Stimulated activated CD4-positive, alpha-beta T cell treated with anti-CD3 and anti-CD28 coated beads, Interleukin-1b, Interleukin-23, amount 100 ng/mL, for 24 hours (primary cell): ENCODE measurements around the gene MAP6D1.
A peak's percentile ranks its signal among the peaks of the same experiment; 100 is the strongest.

Experiments
- DNase-seq, 4 experiments: peaks; one replicate each; pipeline ENCODE4 v3.0.0-alpha.2; 2020; ENCODE audit warnings: low read depth in 4 of 4, low spot score in 1 of 4

MAP6D1 gene

GRCh38 chr3:183825456-183826161, at the start of gene MAP6D1:
MAP6D1 (minus strand) TSS chr3:183825577; CDS start chr3:183825547, 30 bp downstream.
- DNase-seq = peak in 2 of 4 experiments; percentile 10 to 32

- DNase-seq = no peak
Measured at GRCh38 chr3:183873914-183874313, 48.5 kb upstream of the MAP6D1 start.

- DNase-seq = no peak
Measured at GRCh38 chr3:183871541-183871940, 46.2 kb upstream of the MAP6D1 start.

GRCh38 chr3:183870563-183870962, 45.2 kb upstream of the MAP6D1 start:
- DNase-seq = no peak

- DNase-seq = no peak
Measured at GRCh38 chr3:183868796-183869195, 43.4 kb upstream of the MAP6D1 start.

GRCh38 chr3:183862610-183863009, 37.2 kb upstream of the MAP6D1 start:
- DNase-seq = no peak

- no peak for DNase-seq
Measured at GRCh38 chr3:183857863-183858262, 32.5 kb upstream of the MAP6D1 start.

- no peak for DNase-seq
Measured at GRCh38 chr3:183854318-183855035, 29.1 kb upstream of the MAP6D1 start.

- DNase-seq = no peak
Measured at GRCh38 chr3:183845608-183846288, 20.4 kb upstream of the MAP6D1 start.

GRCh38 chr3:183845090-183845489, 19.7 kb upstream of the MAP6D1 start:
- no peak for DNase-seq

- DNase-seq = no peak
Measured at GRCh38 chr3:183844606-183845005, 19.2 kb upstream of the MAP6D1 start.

GRCh38 chr3:183839751-183840150, 14.4 kb upstream of the MAP6D1 start:
- DNase-seq = no peak

- DNase-seq = no peak
Measured at GRCh38 chr3:183837894-183838293, 12.5 kb upstream of the MAP6D1 start.

GRCh38 chr3:183837390-183837789, 12.0 kb upstream of the MAP6D1 start:
- no peak for DNase-seq

GRCh38 chr3:183833516-183833915, 8.1 kb upstream of the MAP6D1 start:
- no peak for DNase-seq

- no peak for DNase-seq
Measured at GRCh38 chr3:183830187-183830586, 4.8 kb upstream of the MAP6D1 start.

- no peak for DNase-seq
Measured at GRCh38 chr3:183829466-183829865, 4.1 kb upstream of the MAP6D1 start.

GRCh38 chr3:183828538-183828870, 3.1 kb upstream of the MAP6D1 start:
- DNase-seq = no peak

GRCh38 chr3:183827809-183828537, 2.6 kb upstream of the MAP6D1 start:
- no peak for DNase-seq

- DNase-seq = no peak
Measured at GRCh38 chr3:183826448-183827250, 1.3 kb upstream of the MAP6D1 start.
